ENCODE results near the gene KAT5. TPM values are rescaled to one million over a fixed set of nuclear protein-coding genes. Genes with fewer than 3 reads are reported as not detected.

The KAT5 gene
- total RNA-seq, 1 experiment from 2014 or later, result 56.6 TPM

DNA sequence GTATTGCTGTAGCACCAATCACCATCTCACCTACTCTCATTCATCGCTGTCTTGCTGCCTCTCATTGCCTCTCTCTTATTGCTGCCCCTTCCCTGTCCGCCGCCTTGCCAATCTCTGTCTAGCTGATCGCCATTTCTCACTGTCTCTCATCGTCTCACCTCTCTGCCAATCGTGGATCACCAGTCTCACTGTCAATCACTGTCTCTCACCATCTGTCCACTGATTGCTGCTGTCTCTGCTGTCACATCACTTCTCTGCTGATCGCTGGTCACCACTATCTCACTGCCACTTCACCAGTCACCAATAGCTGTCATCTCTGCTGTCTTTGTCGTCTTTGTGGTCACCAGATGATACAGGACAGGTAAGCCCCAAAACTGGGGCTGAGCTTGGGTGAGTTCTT is 29.1 kb downstream of the KAT5 start (continued):
- TF ChIP-seq, protein P1, sequence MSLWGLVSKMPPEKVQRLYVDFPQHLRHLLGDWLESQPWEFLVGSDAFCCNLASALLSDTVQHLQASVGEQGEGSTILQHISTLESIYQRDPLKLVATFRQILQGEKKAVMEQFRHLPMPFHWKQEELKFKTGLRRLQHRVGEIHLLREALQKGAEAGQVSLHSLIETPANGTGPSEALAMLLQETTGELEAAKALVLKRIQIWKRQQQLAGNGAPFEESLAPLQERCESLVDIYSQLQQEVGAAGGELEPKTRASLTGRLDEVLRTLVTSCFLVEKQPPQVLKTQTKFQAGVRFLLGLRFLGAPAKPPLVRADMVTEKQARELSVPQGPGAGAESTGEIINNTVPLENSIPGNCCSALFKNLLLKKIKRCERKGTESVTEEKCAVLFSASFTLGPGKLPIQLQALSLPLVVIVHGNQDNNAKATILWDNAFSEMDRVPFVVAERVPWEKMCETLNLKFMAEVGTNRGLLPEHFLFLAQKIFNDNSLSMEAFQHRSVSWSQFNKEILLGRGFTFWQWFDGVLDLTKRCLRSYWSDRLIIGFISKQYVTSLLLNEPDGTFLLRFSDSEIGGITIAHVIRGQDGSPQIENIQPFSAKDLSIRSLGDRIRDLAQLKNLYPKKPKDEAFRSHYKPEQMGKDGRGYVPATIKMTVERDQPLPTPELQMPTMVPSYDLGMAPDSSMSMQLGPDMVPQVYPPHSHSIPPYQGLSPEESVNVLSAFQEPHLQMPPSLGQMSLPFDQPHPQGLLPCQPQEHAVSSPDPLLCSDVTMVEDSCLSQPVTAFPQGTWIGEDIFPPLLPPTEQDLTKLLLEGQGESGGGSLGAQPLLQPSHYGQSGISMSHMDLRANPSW (CRISPR knock-in tag; conservative IDR thresholded peaks at IDR 0.05; ENCODE audit: low read depth), result no peak
- TF ChIP-seq TCF7 (CRISPR knock-in tag; IDR thresholded peaks at IDR 0.05; ENCODE audit: low read depth) (no peak), ZNF263 (CRISPR knock-in tag; IDR thresholded peaks at IDR 0.05; ENCODE audit: low read depth) (no peak), CREM (CRISPR knock-in tag; IDR thresholded peaks at IDR 0.05) (no peak)
- TF ChIP-seq, protein P2, sequence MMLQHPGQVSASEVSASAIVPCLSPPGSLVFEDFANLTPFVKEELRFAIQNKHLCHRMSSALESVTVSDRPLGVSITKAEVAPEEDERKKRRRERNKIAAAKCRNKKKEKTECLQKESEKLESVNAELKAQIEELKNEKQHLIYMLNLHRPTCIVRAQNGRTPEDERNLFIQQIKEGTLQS (CRISPR knock-in tag; conservative IDR thresholded peaks at IDR 0.05), result no peak

DNA sequence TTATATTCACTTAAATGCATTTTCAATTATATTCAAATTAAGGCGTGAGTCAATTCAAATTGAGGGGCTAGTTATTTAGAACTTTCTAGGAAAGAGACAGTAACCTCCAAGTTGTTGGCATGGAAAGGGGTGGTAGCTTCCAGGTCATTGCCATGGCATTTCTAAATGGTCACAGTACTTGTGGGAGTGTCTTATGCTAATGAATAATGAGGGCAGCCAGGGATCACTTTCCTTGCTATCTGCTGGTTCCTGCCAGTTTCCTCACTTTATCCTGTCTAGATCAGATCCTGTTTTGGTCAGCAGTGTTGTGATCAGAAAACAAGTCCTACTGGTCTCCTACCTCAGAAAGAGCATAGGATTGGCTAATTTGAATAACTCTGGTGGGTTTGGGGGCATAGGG is 30.3 kb downstream of the KAT5 start:
- POLR2A ChIA-PET, result no interaction called here
- Mint-ChIP-seq H3K4me1 (no peaks in the 10 kb centered on the region), H3K9me3 (peaks cover 27% of the 10 kb centered on the region), H3K4me3 (no peak overlapping the region), H3K27me3 (ENCODE audit: low read depth) (peaks cover 33% of the 10 kb centered on the region), H3K36me3 (no peaks in the 10 kb centered on the region), H3K27ac (no peak overlapping the region)
- DNase-seq (ENCODE audit: low spot score), result no peak
- ATAC-seq, result no peak
- CTCF ChIA-PET, result interaction anchor here (1.6 kb wide), 1 partner anchor 38 kb away, joined by 7 read pairs; no protein-coding TSS in a partner anchor
- TF ChIP-seq, protein P3, sequence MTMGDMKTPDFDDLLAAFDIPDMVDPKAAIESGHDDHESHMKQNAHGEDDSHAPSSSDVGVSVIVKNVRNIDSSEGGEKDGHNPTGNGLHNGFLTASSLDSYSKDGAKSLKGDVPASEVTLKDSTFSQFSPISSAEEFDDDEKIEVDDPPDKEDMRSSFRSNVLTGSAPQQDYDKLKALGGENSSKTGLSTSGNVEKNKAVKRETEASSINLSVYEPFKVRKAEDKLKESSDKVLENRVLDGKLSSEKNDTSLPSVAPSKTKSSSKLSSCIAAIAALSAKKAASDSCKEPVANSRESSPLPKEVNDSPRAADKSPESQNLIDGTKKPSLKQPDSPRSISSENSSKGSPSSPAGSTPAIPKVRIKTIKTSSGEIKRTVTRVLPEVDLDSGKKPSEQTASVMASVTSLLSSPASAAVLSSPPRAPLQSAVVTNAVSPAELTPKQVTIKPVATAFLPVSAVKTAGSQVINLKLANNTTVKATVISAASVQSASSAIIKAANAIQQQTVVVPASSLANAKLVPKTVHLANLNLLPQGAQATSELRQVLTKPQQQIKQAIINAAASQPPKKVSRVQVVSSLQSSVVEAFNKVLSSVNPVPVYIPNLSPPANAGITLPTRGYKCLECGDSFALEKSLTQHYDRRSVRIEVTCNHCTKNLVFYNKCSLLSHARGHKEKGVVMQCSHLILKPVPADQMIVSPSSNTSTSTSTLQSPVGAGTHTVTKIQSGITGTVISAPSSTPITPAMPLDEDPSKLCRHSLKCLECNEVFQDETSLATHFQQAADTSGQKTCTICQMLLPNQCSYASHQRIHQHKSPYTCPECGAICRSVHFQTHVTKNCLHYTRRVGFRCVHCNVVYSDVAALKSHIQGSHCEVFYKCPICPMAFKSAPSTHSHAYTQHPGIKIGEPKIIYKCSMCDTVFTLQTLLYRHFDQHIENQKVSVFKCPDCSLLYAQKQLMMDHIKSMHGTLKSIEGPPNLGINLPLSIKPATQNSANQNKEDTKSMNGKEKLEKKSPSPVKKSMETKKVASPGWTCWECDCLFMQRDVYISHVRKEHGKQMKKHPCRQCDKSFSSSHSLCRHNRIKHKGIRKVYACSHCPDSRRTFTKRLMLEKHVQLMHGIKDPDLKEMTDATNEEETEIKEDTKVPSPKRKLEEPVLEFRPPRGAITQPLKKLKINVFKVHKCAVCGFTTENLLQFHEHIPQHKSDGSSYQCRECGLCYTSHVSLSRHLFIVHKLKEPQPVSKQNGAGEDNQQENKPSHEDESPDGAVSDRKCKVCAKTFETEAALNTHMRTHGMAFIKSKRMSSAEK (CRISPR knock-in tag; IDR thresholded peaks at IDR 0.05; ENCODE audit: borderline replicate concordance), result no peak
- TF ChIP-seq CREB1 (CRISPR knock-in tag; IDR thresholded peaks at IDR 0.05), result no peak
- TF ChIP-seq ESRRA (CRISPR knock-in tag; IDR thresholded peaks at IDR 0.05; ENCODE audit: borderline replicate concordance), result no peak
- TF ChIP-seq, protein P2 (CRISPR knock-in tag; conservative IDR thresholded peaks at IDR 0.05), result no peak
- TF ChIP-seq, protein P4, sequence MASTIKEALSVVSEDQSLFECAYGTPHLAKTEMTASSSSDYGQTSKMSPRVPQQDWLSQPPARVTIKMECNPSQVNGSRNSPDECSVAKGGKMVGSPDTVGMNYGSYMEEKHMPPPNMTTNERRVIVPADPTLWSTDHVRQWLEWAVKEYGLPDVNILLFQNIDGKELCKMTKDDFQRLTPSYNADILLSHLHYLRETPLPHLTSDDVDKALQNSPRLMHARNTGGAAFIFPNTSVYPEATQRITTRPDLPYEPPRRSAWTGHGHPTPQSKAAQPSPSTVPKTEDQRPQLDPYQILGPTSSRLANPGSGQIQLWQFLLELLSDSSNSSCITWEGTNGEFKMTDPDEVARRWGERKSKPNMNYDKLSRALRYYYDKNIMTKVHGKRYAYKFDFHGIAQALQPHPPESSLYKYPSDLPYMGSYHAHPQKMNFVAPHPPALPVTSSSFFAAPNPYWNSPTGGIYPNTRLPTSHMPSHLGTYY (CRISPR knock-in tag; IDR thresholded peaks at IDR 0.05), result no peak
- TF ChIP-seq JAZF1 (CRISPR knock-in tag; IDR thresholded peaks at IDR 0.05), result no peak
- no peak for TF ChIP-seq GABPB1 (CRISPR knock-in tag; IDR thresholded peaks at IDR 0.05)
- no peak for TF ChIP-seq SOX15 (CRISPR knock-in tag; IDR thresholded peaks at IDR 0.05)
- no peak for TF ChIP-seq ZNF263 (CRISPR knock-in tag; IDR thresholded peaks at IDR 0.05; ENCODE audit: low read depth)
- no peak for TF ChIP-seq SMAD4 (CRISPR knock-in tag; IDR thresholded peaks at IDR 0.05)
- no peak for TF ChIP-seq PRRX2 (CRISPR knock-in tag; IDR thresholded peaks at IDR 0.05)
- TF ChIP-seq, protein P5, sequence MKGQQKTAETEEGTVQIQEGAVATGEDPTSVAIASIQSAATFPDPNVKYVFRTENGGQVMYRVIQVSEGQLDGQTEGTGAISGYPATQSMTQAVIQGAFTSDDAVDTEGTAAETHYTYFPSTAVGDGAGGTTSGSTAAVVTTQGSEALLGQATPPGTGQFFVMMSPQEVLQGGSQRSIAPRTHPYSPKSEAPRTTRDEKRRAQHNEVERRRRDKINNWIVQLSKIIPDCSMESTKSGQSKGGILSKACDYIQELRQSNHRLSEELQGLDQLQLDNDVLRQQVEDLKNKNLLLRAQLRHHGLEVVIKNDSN (CRISPR knock-in tag; IDR thresholded peaks at IDR 0.05), result no peak
- no peak for TF ChIP-seq ATF1 (CRISPR knock-in tag; IDR thresholded peaks at IDR 0.05)
- no peak for TF ChIP-seq ELF4 (CRISPR knock-in tag; IDR thresholded peaks at IDR 0.05; ENCODE audit: low read depth)
- TF ChIP-seq, protein P6, sequence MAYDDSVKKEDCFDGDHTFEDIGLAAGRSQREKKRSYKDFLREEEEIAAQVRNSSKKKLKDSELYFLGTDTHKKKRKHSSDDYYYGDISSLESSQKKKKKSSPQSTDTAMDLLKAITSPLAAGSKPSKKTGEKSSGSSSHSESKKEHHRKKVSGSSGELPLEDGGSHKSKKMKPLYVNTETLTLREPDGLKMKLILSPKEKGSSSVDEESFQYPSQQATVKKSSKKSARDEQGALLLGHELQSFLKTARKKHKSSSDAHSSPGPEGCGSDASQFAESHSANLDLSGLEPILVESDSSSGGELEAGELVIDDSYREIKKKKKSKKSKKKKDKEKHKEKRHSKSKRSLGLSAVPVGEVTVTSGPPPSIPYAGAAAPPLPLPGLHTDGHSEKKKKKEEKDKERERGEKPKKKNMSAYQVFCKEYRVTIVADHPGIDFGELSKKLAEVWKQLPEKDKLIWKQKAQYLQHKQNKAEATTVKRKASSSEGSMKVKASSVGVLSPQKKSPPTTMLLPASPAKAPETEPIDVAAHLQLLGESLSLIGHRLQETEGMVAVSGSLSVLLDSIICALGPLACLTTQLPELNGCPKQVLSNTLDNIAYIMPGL (CRISPR knock-in tag; IDR thresholded peaks at IDR 0.05), result no peak
- no peak for TF ChIP-seq ZNF423 (CRISPR knock-in tag; IDR thresholded peaks at IDR 0.05)

Data from WTC11 (cell line).